GM18498 (cell line): ENCODE measurements around the gene ZNF442.
"Not testable (repeated sequence)": the region's sequence is repeated elsewhere in the genome, so short reads cannot be mapped to it uniquely, and the experiment has no call there.

Experiments used
- ATAC-seq: cut with Tn5 transposase; IDR thresholded peaks from one replicate; pipeline ENCODE4 v1.9.1; 2021; ENCODE audit warnings: mild to moderate bottlenecking, moderate library complexity; ENCODE audit not compliant: unreplicated experiment

ZNF442 gene

GRCh38 chr19:12331211-12331941 lies 34.1 kb downstream of the ZNF442 start:
- no peak for ATAC-seq

GRCh38 chr19:12330340-12330739 lies 35.1 kb downstream of the ZNF442 start:
- ATAC-seq, result no peak

GRCh38 chr19:12325690-12326089 lies 39.8 kb downstream of the ZNF442 start:
- ATAC-seq, result no peak

- no peak for ATAC-seq
Observed at GRCh38 chr19:12318782-12319413, 46.6 kb downstream of the ZNF442 start.

GRCh38 chr19:12314553-12314952 lies 50.9 kb downstream of the ZNF442 start:
- ATAC-seq, result no peak

- ATAC-seq, result not testable (repeated sequence)
Observed at GRCh38 chr19:12308891-12309290, 56.6 kb downstream of the ZNF442 start.
